Measurements from ENCODE around the gene ADARB2.

Gene ADARB2

DNA sequence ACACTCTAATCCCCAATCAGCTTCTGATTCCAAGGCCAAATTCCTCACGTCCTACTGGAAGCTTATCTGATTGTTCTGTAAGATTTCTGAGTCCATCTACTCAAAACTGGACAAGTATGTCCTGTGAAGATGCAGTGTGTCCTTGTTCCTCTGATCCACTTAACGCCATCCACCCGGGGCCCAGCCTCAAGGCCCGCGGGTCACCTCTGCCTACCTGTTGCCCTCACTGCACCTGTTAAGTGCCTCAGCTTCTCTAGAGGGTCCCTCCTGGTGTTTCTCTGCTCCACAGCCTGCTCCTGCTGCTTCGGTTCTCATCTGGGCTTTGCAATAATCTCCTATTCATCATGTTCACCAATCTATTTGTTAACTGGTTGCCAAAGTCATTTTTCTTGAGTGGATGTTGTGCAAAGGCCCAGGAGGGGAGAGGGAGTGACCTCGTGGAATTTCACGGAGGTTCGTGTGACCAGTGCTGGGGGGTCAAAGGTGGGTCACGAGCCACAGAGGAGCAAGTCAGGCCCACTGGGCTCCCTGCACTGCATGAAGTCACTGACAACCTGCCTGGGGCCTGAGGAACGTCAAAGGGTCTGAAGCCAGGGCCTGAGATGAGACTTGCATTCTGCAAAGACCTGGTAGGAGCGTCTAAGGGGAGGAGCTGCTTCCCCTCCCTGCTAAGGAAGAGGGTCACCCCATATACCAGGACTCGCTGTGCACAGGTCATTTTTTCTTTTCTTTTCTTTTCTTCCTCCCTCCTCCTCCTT lies 343.0 kb downstream of the ADARB2 start:
- no peak for DNase-seq (ENCODE audit: low read depth)

DNA sequence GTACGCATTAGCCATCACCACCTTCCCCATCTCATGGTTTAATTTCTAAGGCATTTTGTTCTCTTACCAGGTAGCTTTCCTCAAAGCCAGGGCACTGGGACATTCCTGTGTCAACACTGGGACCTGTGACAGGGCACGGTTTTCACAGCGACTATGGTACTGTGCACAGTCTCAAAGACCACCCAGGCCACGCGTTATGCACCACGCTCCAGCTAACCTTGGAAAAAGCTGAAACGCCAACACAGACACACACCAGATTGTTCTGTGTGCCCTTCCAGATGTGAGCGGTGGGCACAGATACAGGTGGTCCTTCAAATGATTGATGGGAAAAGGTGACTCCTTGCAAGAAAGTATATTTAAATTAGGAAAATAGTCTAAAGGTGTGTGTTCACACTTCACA lies 343.8 kb downstream of the ADARB2 start:
- no peak for DNase-seq (ENCODE audit: low read depth)

DNA sequence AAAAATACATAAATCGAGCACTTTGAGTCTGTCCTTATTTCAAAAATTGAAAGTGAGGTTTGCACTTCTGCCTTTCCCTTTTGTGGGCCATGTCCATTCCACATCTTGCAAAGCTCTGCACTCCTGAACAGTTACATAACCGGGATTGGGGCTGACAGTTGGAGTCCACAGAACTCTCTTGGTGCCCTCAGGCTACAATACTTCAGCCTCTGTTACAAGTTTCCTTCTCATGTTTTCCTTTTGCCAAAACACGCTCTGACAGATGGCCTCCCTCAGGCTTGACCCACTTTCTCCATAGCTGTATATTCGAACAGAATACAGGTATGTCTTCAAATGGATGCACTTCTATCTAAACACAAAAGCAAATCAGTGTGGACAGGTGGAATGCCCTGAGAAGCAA lies 345.2 kb downstream of the ADARB2 start:
- DNase-seq (ENCODE audit: low read depth), result no peak

DNA sequence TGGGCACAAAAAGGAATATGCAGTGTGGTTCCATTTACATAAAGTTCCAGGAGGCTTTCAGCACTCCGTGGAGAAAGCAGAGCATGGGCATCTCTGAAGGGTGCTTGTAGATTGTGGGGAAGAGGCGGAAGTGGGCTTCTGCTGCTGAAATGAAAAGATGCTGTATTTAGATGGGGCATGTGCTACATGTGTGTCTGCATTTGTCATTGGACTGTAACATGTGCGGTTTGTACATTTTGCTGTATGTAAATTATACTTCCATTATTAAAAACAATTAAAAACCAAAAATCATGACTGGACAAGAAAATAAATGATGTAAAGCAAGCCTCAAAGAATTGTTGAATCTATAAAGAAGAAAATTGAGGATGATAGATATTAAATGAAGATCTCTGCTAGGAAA lies 347.1 kb downstream of the ADARB2 start:
- DNase-seq (ENCODE audit: low read depth), result no peak

DNA sequence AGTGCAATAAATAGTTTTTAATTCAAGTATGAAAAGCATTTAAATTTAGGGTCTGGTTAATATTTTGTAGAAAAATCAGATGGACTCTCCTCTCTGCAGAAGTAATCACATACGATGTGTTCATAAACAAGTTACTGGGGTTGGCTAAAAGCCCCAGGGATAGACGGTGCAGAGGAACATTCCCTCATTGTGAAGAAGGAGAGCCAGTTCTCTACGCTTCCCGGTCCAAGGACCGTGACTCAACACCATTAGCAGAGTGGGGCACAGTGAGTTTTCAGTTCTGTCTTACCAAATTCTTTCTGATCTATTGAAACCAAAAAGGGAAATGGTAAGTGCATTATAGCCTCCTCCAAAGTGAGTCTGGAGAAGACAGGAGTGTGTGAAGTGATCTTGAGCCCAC lies 353.3 kb downstream of the ADARB2 start:
- no peak for DNase-seq (ENCODE audit: low read depth)

DNA sequence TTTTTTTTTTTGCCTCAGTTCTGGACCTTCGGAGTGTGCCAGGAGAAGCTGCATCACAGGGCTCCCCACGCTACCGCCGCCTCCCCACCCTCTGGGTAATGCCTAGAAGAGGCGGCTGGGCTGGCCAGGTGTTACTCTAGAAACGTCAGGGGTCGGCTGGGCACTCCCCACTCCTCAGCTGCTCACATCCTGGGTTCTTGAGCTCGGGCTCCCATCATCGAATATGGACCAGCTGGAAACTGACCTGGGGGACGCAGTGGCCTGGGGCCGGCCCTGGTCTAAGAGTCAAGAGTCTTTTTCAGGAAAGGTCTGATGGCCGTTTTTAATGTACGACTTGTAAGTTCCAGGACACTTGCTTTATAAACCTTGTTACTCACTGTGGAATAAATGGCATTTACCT lies 354.6 kb downstream of the ADARB2 start:
- DNase-seq (ENCODE audit: low read depth), result no peak

DNA sequence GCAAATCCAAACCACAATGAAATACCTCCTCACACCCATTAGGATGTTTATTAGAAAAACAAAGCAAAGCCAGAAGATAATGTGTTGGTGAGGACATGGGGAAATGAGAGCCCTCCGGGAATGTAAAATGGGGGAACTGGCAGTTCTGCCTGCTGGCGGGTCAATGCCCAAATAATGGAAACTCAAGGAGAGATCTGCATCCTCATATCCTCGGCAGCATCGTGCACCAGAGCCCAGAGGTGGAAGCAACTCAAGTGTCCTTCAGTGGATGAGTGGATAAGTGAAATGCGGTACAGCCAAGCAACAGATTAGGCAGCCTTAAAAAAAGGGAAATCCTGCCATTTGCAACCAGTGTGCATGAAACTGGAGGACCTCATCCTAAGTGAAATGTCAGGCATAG lies 356.0 kb downstream of the ADARB2 start:
- DNase-seq (ENCODE audit: low read depth), result no peak

DNA sequence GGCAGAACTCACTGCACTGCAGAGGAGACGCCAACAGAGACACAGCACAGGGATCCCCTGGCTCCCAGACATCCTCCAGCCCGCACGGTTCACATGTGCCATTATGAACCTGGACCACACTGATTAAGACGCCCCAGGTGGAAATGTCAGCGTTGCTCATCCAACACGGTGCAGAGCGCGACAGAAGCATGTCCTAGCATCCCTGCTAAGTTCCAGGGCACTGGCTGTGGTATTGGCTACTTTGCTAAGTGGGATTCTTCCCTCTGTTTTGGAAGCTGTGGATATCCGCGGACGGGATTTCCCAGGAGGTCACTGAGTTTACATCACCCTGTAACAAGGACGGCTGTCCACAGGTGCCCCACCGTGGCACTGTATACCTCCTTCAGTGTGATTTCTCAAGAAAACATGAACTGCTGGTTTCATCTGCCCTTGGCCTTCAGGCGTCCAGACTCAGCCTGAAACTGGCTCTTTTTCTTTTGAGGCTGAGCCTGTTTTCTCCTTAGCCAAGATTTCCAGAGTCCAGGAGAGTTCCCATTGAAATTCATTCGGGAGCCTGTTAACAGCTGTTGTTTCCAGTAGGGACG lies 357.1 kb downstream of the ADARB2 start:
- DNase-seq (ENCODE audit: low read depth), result no peak

DNA sequence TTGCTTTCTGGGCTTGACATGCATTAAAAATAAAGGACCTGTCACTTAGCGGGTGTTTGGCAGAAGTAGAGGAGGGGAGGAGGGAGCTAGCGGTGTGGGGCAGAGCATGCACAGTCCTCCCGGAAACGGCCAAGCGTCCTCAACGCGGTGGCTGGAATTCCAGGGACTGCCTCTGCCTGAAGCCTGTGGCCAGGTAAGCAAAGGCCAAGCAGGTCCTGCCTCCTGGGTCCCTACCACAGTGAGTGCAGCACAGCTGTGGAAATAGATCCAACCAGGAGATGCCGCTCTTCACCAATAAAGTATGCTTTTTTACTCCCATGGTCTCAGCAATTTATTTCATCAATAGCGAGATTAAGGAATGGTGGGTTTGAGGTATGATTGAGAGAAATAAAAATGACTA lies 357.7 kb downstream of the ADARB2 start:
- no peak for DNase-seq (ENCODE audit: low read depth)

DNA sequence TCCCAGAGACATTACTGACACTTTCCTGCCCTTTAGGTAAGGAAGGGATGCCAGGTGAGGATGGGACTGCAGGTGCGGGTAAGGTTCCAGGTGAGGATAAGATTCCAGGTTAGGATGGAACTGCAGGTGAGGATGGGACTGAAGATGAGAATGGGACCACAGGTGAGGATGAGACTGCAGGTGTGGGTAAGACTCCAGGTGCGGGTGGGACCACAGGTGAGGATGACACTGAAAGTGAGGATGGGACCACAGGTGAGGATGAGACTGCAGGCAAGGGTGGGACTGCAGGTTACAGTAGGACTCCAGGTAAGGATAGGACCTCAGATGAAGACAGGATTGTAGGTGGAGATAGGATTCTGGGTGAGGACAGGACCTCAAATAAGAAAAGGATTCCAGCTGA lies 358.9 kb downstream of the ADARB2 start:
- no peak for DNase-seq (ENCODE audit: low read depth)

DNA sequence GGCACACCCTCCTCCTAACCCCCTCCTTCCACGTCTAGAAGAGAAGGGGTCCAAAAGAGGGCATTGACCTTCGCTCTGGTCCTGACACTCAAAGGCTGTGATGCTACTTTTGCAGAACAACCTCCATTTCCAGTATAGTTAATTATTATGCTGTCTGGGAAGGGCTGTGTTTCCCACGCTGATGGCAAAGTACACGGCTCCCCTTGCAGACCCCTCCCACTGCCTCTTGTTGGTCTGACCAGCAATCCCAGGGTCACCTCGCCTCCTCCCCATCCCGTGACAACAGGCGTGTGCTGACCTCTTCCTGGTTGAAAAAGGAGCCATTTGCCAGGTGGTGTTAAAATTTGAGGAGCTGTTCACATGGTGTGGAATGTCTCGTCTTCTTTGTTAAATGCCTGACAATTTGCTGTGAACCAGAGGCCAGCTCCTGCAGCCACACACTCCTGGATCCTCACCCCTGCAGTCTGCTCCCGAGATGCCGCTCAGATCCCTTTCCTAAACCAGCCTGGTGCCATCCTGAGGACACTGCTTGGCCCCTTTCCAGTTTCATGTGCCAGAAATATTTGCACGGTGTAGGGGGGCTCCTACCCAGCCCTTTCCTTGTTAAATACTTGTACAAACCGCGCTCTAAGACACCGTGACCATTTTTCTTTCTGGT lies 359.5 kb downstream of the ADARB2 start:
- no peak for DNase-seq (ENCODE audit: low read depth)

DNA sequence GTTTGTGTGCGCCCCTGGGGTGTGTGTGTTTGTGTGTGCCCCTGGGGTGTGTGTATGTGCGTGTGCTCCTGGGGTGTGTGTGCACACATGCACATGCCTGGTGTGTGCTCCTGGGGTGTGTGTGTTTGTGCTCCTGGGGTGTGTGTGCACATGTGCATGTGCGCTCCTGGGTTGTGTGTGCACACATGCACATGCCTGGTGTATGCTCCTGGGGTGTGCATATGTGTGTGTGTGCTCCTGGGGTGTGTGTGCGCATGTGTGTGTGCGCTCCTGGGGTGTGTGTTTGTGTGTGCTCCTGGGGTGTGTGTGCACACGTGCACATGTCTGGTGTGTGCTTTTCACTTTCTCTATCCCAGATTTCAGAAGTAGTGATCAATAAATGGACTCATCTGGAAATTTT lies 360.1 kb downstream of the ADARB2 start:
- DNase-seq (ENCODE audit: low read depth), result no peak

DNA sequence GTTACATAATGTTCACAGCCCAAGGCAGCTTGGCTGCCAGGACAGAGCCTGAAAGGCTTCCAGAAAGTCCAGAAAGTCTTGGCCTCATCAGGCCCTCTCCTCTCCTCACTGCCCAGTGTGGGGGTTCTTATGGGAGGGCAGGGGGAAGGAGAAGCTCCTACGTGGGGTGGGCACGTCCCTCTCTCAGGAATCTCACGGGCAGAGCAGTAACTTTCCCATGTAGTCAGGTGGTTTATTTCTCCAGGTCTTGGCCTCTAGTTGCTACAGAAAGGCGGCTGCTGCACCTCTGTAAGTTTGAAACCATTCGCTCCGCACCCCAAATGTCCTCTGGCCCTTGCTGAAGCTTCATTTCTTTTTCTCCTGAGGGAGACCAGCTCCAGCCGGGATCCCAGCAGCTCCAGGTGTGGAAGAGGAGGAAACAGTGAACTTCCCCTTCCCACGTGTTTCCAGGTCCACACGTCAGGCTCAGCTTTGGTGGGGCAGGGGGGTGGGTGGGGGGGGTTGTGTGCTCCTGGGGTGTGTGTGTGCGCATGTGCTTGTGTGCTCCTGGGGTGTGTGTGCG lies 360.9 kb downstream of the ADARB2 start:
- no peak for DNase-seq (ENCODE audit: low read depth)

DNA sequence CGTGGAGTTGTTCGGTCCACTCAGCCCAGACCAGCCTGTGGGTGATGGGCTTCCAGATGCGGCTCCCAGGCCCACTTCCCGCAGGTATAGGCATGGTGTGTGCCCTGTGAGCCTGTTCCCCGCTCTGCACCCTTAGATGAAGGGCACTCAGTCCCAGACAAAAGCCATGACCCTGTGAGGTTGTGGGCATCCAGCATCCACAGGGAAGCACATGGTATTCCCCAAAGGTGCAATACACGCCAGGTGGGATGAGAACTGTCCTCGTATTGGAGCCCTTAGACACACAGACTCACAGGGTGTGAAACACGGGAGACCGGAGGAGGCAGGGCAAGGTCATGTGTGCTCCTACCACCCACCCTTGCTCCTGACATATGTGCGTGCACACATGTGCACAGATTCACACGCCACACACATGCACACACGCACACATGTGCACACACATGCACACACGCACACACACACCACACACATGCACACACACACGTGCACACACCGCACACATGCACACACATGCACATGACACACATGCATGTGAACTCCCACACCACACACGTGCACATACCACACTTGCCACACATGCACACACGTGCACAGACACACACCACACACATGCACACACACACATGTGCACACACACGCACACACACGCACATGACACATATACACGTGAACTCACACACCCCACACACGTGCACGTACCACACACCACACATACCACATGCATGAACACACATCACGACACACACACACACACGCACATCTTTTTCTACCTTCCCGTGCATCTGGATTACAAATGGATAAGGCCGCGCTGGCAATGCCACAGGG lies 361.8 kb downstream of the ADARB2 start:
- DNase-seq (ENCODE audit: low read depth), result no peak

DNA sequence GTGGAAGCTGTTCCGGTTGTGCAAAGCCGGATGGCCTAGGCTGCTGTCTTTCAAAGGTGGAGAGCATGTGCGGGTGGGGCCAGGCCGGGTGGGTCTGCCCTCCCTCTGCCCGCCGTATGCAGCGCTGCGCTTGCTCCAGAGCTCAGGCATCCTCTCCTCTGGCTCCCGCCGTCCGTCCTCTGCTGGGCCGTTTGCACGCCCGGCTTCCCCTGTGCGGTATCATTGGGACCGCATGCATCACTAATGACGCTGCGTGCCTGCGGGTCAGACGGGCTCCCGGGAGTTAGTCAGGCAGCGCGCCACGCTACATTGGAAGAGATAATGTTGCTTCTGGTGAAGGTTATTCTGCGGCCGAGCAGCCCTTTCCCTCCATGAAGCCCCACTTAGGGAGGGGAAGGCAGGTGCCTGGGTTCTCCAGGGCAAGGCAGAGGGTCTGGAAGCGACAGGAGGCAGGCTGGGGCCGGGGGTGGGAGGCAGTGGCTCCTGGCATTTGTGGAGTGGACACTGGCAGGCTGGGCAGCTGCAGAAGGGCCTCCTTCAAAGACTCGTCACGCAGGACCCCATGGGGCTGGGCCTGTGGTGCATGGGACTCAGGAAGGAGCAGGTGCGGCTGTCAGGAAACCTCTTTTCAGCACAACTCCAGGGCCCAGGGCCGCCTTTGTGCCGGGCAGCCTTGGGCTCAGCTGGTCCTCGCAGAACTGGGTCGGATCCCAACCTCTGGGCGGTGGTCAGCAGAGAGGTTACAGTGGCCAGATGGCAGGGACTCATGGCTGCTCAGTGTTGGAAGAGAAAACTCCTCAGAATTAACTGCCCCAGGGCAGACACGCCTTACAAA lies 362.6 kb downstream of the ADARB2 start:
- DNase-seq (ENCODE audit: low read depth), result no peak

DNA sequence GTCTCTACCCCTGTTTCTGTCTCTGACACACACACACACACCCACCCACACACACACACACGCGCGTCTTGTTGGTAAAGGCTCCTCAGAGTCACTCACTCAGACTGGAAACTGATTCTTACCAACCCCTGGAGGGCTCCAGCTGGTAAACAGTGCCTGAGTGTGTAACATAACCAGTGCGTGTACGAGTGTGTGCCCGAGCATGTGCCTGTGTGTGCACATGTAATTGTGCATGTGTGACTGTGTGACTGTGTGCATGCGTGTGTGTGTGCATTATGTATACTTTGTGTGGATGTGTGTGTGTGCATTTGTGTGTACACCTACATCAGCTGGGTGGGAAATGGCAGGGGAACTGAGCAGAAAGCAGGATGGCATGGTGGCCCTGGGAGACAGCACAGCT lies 364.0 kb downstream of the ADARB2 start:
- DNase-seq (ENCODE audit: low read depth), result no peak

DNA sequence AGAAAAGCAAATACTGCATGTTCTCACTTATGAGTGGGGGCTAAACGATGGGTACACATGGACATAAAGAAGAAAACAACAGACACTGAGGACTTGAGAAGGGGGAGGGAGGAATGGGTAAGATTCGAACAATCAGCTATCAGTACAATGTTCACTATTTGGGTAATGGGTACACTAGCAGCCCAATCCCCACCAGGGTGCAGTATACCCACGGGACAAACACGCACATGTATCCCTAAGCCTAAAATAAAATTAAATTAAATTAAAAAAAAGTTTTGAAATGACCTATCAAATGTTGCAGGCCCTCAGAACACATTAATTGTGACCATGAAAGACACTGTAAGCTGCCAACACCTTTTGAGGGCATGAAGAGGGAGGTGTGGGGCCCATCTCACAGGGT lies 365.1 kb downstream of the ADARB2 start:
- DNase-seq (ENCODE audit: low read depth), result no peak

DNA sequence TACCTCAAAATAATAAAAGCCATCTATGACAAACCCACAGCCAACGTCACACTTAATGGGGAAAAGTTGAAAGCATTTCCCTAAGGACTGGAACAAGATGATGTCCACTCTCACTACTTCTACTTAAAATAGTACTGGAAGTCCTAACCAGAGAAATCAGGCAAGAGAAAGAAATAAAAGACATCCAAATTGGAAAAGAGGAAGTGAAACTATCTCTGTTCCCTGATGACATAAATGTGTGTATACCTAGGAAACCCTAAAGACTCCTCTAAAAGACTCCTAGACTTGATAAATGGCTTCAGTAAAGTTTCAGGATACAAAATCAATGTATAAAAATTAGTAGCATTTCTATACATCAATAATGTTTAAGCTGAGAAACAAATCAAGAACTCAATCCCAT lies 367.0 kb downstream of the ADARB2 start:
- no peak for DNase-seq (ENCODE audit: low read depth)

DNA sequence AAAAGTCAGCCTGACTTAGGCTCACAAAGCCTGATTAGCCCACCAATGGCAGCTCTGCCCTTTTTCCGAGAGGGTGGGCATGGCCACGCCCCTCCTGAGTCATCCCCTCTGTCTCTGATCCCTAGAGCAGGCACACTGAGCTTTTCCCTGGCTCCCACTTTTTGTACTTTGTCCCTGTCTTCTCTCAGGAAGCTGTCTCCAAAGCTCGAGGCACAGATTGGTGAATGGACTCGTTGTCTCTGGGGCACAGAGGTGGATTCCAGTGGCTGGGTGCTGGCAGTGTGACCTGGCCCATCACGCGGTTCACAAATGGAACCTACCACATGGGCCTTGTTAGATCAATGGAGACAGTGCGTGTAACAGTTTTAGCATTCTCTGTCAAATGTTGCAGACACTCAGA lies 367.7 kb downstream of the ADARB2 start:
- no peak for DNase-seq (ENCODE audit: low read depth)

DNA sequence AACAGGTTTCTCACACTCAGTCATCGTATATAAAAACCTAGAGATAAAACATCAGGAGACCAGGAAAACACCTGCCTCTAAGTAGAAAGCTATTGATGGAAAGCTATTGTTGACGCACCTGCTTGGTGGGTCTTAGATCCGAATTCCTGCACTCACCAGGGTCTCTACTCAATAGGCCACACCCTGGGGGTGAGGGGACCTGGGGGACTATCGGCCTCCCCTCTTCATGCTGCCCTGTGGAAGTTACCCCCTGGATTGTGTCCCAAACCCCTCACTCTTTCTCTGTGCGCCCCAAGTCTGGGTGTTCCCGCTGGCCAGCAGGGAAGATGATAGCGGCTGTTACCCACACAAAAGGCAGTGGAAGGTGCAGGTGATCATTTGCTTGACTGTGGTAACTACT lies 368.1 kb downstream of the ADARB2 start:
- no peak for DNase-seq (ENCODE audit: low read depth)

DNA sequence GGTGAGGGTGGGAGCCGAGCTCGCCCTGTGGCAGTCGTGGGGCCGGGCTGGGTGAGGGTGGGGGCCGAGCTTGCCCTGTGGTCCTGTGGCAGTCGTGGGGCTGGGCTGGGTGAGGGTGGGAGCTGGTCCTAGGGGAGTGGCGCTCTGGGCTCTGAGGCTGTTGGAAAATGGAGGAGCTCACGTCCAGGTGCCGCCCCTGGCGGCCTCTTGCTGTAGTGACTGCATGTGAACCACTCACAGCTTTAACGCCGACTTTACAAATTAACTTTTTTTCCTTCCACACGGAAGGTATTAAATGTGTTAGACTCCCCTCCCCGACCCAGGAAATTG lies 368.5 kb downstream of the ADARB2 start:
- no peak for DNase-seq (ENCODE audit: low read depth)
